HL-60 (cell line): ENCODE results near the gene MYO1D.
"Not testable (repeated sequence)": the region's sequence is repeated elsewhere in the genome, so short reads cannot be mapped to it uniquely, and the experiment has no call there.

Source experiments
- DNase-seq, 2 experiments: peaks; one replicate each; pipeline ENCODE4 v3.0.0-alpha.2; 2010 to 2020; ENCODE audit warnings: low read depth in 1 of 2, low spot score in 1 of 2
- H3K27ac ChIP-seq: fragments of 250-450 bp; sonication (Bioruptor Pico); replicated peaks from 2 replicates; pipeline ENCODE4 v1.5.1; 2020; ENCODE audit warnings: mild to moderate bottlenecking, moderate library complexity
- H3K27me3 ChIP-seq: fragments of 250-450 bp; sonication (Bioruptor Pico); 2 replicates; pipeline ENCODE4 v1.5.1; 2021; ENCODE audit warnings: mild to moderate bottlenecking, moderate library complexity; ENCODE audit not compliant: insufficient read depth, poor library complexity, severe bottlenecking
- H3K4me3 ChIP-seq: replicated peaks from 2 replicates; pipeline ENCODE4 v1.5.1; 2011; ENCODE audit warnings: mild to moderate bottlenecking, control low read depth, low read length; ENCODE audit not compliant: insufficient read depth
- GABPA ChIP-seq: IDR thresholded peaks from 2 replicates; pipeline ENCODE4 v1.6.1; 2012; ENCODE audit warnings: low read depth
- POLR2AphosphoS5 ChIP-seq: IDR thresholded peaks from 2 replicates; pipeline ENCODE4 v1.6.1; 2012; ENCODE audit warnings: low read depth
- SPI1 ChIP-seq: IDR thresholded peaks from 2 replicates; pipeline ENCODE4 v1.6.1; 2012; ENCODE audit warnings: low read depth, mild to moderate bottlenecking, borderline replicate concordance
- TF ChIP-seq, protein P1 (sequence below): IDR thresholded peaks from one replicate; pipeline ENCODE4 v1.5.1; 2011; ENCODE audit warnings: low read length, control low read depth, inconsistent platforms; ENCODE audit not compliant: insufficient read depth
- TF ChIP-seq, protein P2 (sequence below): IDR thresholded peaks from 2 replicates; pipeline ENCODE4 v1.6.1; 2012; ENCODE audit warnings: low read depth; ENCODE audit not compliant: insufficient replicate concordance

MYO1D gene

DNA sequence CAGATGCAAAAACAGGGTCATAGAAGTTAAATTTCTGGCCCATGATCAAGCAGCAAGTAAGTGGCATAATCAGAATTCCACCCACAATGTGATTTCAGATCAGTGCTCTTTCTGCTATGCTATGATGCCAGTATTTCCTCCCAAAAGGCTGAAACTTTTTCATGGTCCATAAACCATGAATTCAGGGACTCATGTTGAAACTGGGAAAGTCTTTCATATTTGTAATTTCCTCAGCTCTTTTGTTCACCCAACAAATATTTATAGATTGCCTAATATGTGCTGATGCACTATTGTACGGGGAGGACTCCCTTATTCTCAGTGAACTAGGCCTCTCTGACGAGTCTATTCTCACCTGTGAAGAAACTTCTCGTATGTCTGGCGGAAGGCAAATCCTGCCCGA lies 156.3 kb downstream of the MYO1D start:
- DNase-seq = no peak
- Histone ChIP-seq H3K4me3 (no peak overlapping the region), H3K27ac (no peak overlapping the region), H3K27me3 (peaks cover 3% of the 10 kb centered on the region)
- TF ChIP-seq POLR2AphosphoS5 = no peak
- no peak for TF ChIP-seq SPI1
- TF ChIP-seq, protein P1, sequence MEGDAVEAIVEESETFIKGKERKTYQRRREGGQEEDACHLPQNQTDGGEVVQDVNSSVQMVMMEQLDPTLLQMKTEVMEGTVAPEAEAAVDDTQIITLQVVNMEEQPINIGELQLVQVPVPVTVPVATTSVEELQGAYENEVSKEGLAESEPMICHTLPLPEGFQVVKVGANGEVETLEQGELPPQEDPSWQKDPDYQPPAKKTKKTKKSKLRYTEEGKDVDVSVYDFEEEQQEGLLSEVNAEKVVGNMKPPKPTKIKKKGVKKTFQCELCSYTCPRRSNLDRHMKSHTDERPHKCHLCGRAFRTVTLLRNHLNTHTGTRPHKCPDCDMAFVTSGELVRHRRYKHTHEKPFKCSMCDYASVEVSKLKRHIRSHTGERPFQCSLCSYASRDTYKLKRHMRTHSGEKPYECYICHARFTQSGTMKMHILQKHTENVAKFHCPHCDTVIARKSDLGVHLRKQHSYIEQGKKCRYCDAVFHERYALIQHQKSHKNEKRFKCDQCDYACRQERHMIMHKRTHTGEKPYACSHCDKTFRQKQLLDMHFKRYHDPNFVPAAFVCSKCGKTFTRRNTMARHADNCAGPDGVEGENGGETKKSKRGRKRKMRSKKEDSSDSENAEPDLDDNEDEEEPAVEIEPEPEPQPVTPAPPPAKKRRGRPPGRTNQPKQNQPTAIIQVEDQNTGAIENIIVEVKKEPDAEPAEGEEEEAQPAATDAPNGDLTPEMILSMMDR = no peak
- no peak for TF ChIP-seq GABPA
- TF ChIP-seq, protein P2, sequence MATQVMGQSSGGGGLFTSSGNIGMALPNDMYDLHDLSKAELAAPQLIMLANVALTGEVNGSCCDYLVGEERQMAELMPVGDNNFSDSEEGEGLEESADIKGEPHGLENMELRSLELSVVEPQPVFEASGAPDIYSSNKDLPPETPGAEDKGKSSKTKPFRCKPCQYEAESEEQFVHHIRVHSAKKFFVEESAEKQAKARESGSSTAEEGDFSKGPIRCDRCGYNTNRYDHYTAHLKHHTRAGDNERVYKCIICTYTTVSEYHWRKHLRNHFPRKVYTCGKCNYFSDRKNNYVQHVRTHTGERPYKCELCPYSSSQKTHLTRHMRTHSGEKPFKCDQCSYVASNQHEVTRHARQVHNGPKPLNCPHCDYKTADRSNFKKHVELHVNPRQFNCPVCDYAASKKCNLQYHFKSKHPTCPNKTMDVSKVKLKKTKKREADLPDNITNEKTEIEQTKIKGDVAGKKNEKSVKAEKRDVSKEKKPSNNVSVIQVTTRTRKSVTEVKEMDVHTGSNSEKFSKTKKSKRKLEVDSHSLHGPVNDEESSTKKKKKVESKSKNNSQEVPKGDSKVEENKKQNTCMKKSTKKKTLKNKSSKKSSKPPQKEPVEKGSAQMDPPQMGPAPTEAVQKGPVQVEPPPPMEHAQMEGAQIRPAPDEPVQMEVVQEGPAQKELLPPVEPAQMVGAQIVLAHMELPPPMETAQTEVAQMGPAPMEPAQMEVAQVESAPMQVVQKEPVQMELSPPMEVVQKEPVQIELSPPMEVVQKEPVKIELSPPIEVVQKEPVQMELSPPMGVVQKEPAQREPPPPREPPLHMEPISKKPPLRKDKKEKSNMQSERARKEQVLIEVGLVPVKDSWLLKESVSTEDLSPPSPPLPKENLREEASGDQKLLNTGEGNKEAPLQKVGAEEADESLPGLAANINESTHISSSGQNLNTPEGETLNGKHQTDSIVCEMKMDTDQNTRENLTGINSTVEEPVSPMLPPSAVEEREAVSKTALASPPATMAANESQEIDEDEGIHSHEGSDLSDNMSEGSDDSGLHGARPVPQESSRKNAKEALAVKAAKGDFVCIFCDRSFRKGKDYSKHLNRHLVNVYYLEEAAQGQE = no peak

DNA sequence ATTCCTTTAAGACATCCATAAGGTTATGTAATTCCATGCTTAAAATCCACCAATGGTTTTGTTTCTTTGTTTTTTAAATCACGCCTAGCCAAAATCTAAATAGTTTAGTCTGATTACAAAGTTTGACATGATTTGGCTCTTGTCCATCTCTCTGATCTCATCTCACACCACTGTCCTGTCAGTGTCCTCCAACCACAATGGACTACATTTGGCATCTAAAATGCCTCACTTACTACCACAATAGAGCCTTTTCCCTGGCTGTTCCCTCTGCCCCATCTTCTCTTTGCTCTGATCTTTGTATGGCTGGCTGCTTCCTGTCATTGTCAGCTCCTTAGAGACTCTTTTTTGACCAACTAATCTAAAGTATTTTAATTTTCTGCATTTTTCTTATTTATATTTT lies 157.2 kb downstream of the MYO1D start:
- TF ChIP-seq POLR2AphosphoS5 (no peak), SPI1 (no peak), GABPA (no peak)
- TF ChIP-seq, protein P1 = no peak
- TF ChIP-seq, protein P2 = no peak
- H3K27me3 ChIP-seq = peaks cover 3% of the 10 kb centered on the region
- no peak for DNase-seq
- H3K27ac ChIP-seq = no peak overlapping the region
- H3K4me3 ChIP-seq = no peak overlapping the region

DNA sequence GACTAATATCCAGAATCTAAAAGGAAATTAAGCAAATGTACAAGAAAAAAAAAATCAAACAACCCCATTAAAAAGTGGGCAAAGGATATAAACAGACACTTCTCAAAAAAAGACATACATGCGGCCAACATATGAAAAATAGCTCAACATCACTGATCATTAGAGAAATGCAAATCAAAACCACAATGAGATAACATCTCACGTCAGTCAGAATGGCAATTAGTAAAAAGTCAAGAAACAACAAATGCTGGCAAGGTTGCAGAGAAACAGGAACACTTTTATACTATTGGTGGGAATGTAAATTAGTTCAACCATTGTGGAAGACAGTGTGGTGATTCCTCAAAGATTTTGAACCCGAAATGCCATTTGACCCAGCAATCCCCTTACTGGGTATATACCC lies 162.0 kb downstream of the MYO1D start:
- DNase-seq, H3K27me3 ChIP-seq, H3K4me3 ChIP-seq, H3K27ac ChIP-seq: not testable (repeated sequence)

DNA sequence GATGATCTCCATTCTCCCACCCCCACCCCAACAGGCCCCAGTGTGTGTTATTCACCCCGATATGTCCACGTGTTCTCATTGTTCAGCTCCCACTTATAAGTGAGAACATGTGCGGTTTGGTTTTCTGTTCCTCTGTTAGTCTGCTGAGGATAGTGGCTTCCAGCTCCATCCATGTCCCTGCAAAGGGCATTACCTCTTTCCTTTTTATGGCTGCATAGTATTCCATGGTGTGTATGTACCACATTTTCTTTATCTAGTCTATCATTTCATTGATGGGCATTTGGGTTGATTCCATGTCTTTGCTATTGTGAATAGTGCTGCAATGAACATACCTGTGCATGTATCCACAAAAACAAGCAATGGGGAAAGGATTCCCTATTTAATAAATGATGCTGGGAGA lies 162.7 kb downstream of the MYO1D start:
- H3K4me3 ChIP-seq, H3K27ac ChIP-seq, H3K27me3 ChIP-seq, DNase-seq: not testable (repeated sequence)

DNA sequence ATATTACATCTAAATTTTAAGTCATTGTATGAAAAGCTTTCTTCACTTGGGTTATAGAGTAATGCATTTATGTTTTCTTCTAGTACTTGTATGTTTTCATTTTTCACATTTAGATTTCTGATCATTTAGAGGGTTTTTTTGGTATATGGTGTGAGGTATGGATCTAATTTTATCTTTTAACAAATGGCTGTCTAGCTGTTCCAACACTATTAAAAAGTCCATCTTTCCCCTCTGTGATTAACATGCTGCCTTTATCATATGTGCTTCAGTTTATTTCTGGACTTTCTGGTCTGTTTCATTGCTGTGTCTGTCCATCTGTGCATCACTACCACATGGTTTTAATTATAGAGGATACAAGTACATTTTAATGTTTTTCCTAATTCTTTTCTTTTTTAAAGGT lies 163.8 kb downstream of the MYO1D start:
- DNase-seq = no peak
- no peak overlapping the region for H3K4me3 ChIP-seq
- H3K27ac ChIP-seq = no peak overlapping the region
- no peak for TF ChIP-seq SPI1
- no peak for TF ChIP-seq GABPA
- TF ChIP-seq, protein P1 = no peak
- TF ChIP-seq, protein P2 = no peak
- no peak for TF ChIP-seq POLR2AphosphoS5
- peaks cover 8% of the 10 kb centered on the region for H3K27me3 ChIP-seq
